Neuronal stem cell (in vitro differentiated cells): ENCODE data around the gene RALGAPA2.

Experiments used
- DNase-seq: peaks from one replicate; pipeline ENCODE4 v3.0.0-alpha.2; 2013; ENCODE audit warnings: low spot score
- H2AFZ ChIP-seq: one replicate; pipeline ENCODE4 v1.6.1; 2013; ENCODE audit warnings: mild to moderate bottlenecking, low read length, inconsistent platforms
- H2AK5ac ChIP-seq: 2 replicates; pipeline ENCODE4 v1.6.1; 2013; ENCODE audit warnings: low read depth, mild to moderate bottlenecking, inconsistent platforms, low read length, moderate library complexity, mixed read lengths
- H2BK120ac ChIP-seq: 2 replicates; pipeline ENCODE4 v1.6.1; 2013; ENCODE audit warnings: low read depth, mild to moderate bottlenecking, inconsistent platforms, low read length, moderate library complexity, mixed read lengths
- H2BK12ac ChIP-seq: one replicate; pipeline ENCODE4 v1.6.1; 2013; ENCODE audit warnings: low read length, inconsistent platforms
- H2BK15ac ChIP-seq: 2 replicates; pipeline ENCODE4 v1.6.1; 2013; ENCODE audit warnings: mild to moderate bottlenecking, low read length, inconsistent platforms, mixed read lengths
- H2BK5ac ChIP-seq: one replicate; pipeline ENCODE4 v1.6.1; 2013; ENCODE audit warnings: inconsistent platforms, mild to moderate bottlenecking, low read length, moderate library complexity
- H3K14ac ChIP-seq: one replicate; pipeline ENCODE4 v1.6.1; 2013; ENCODE audit warnings: low read length, inconsistent platforms
- H3K18ac ChIP-seq: 2 replicates; pipeline ENCODE4 v1.6.1; 2013; ENCODE audit warnings: low read length, inconsistent platforms
- H3K23ac ChIP-seq: 2 replicates; pipeline ENCODE4 v1.6.1; 2013; ENCODE audit warnings: low read depth, mild to moderate bottlenecking, mixed read lengths, low read length, inconsistent platforms; ENCODE audit not compliant: poor library complexity
- H3K27ac ChIP-seq: replicated peaks from 3 replicates; pipeline ENCODE4 v1.5.1; 2013; ENCODE audit warnings: low read length, inconsistent platforms
- H3K27me3 ChIP-seq, 3 experiments: 2 replicates each; pipeline ENCODE4 v1.6.1; 2013; ENCODE audit warnings: low read length in 3 of 3, mild to moderate bottlenecking in 2 of 3, inconsistent platforms in 1 of 3, low read depth in 1 of 3, mixed read lengths in 1 of 3, moderate library complexity in 1 of 3; ENCODE audit not compliant: control insufficient read depth in 3 of 3, insufficient read depth in 3 of 3
- H3K36me3 ChIP-seq, 2 donors: replicated peaks in 1 of 2; 2 replicates each; pipeline ENCODE4 v1.6.1; 2013; ENCODE audit warnings: low read length in 2 of 2; ENCODE audit not compliant: control insufficient read depth in 2 of 2, insufficient read depth in 2 of 2
- H3K4ac ChIP-seq: 2 replicates; pipeline ENCODE4 v1.6.1; 2013; ENCODE audit warnings: inconsistent platforms, mild to moderate bottlenecking, low read length, moderate library complexity
- H3K4me1 ChIP-seq, 2 donors: 1 replicate in 1 of 2; 2 replicates in 1 of 2; pipeline ENCODE4 v1.6.1; 2013; ENCODE audit warnings: low read length in 2 of 2, low read depth in 1 of 2; ENCODE audit not compliant: control insufficient read depth in 2 of 2, insufficient read depth in 1 of 2
- H3K4me2 ChIP-seq: one replicate; pipeline ENCODE4 v1.6.1; 2013; ENCODE audit warnings: mild to moderate bottlenecking, low read length, inconsistent platforms; ENCODE audit not compliant: insufficient read depth, poor library complexity, severe bottlenecking
- H3K4me3 ChIP-seq, 2 donors: 2 replicates each; pipeline ENCODE4 v1.5.1; 2013; ENCODE audit warnings: low read length in 2 of 2, mild to moderate bottlenecking in 2 of 2, inconsistent platforms in 1 of 2, moderate library complexity in 1 of 2
- H3K79me1 ChIP-seq: one replicate; pipeline ENCODE4 v1.6.1; 2013; ENCODE audit warnings: low read depth, mild to moderate bottlenecking, inconsistent platforms, low read length, moderate library complexity
- H3K9ac ChIP-seq: one replicate; pipeline ENCODE4 v1.6.1; 2013; ENCODE audit warnings: mild to moderate bottlenecking, low read depth, low read length, inconsistent platforms; ENCODE audit not compliant: poor library complexity
- H3K9me3 ChIP-seq, 2 donors: replicated peaks in 1 of 2; 2 replicates each; pipeline versions ENCODE3 to v1.6.1; 2013; ENCODE audit warnings: low read length in 2 of 2, mild to moderate bottlenecking in 2 of 2, inconsistent platforms in 1 of 2, low read depth in 1 of 2, mixed read lengths in 1 of 2, moderate library complexity in 1 of 2; ENCODE audit not compliant: control insufficient read depth in 2 of 2, insufficient read depth in 1 of 2
- H4K8ac ChIP-seq: one replicate; pipeline ENCODE4 v1.6.1; 2013; ENCODE audit warnings: low read depth, mild to moderate bottlenecking, inconsistent platforms, low read length, moderate library complexity
- H4K91ac ChIP-seq: one replicate; pipeline ENCODE4 v1.6.1; 2013; ENCODE audit warnings: low read length, low read depth, mild to moderate bottlenecking, inconsistent platforms; ENCODE audit not compliant: poor library complexity
- WGBS, 2 donors: extraction: QIAGEN DNeasy Blood & Tissue Kit; methylation state at CpG; one replicate each; pipeline ENCODE4 v1.1.7; 2013; ENCODE audit warnings: missing lambda C conversion rate in 2 of 2, mixed read lengths in 1 of 2; ENCODE audit not compliant: insufficient read length in 2 of 2, insufficient replicate concordance in 1 of 2; ENCODE audit errors: extremely low coverage in 2 of 2; 5-methylcytosine and 5-hydroxymethylcytosine counted together

RALGAPA2 gene

GRCh38 chr20:20755231-20755630 is 42.8 kb upstream of the RALGAPA2 start:
- Histone ChIP-seq H4K91ac (no peak overlapping the region), H3K4me3 (no peak overlapping the region), H3K14ac (no peak overlapping the region), H3K4me2 (no peak overlapping the region), H2AFZ (no peak overlapping the region), H3K27me3 (peaks cover 0 to 5% (median 0%) of the 10 kb centered on the region in 3 experiments), H4K8ac (no peak overlapping the region), H3K27ac (no peak overlapping the region), H3K9me3 (no peaks in the 10 kb centered on the region), H2AK5ac (no peak overlapping the region), H2BK5ac (no peak overlapping the region), H3K4me1 (no peaks in the 10 kb centered on the region), H2BK15ac (no peak overlapping the region), H3K4ac (no peak overlapping the region), H3K18ac (no peak overlapping the region), H2BK12ac (no peak overlapping the region), H2BK120ac (no peak overlapping the region), H3K9ac (no peak overlapping the region), H3K36me3 (no peaks in the 10 kb centered on the region), H3K23ac (no peak overlapping the region), H3K79me1 (no peaks in the 10 kb centered on the region)
- no CpG with 5 or more reads among the region's 4 CpGs for WGBS, 2 donors
- no peak for DNase-seq

GRCh38 chr20:20754714-20755113 is 42.3 kb upstream of the RALGAPA2 start:
- Histone ChIP-seq H2BK12ac (no peak overlapping the region), H3K18ac (no peak overlapping the region)

GRCh38 chr20:20752712-20753111 is 40.3 kb upstream of the RALGAPA2 start:
- no peak overlapping the region for H3K4me3 ChIP-seq
- no peak overlapping the region for H4K91ac ChIP-seq
- H3K4ac ChIP-seq: no peak overlapping the region
- H3K9me3 ChIP-seq: peaks cover 0 to 6% of the 10 kb centered on the region in 2 donors
- H3K18ac ChIP-seq: no peak overlapping the region
- H2AK5ac ChIP-seq: no peak overlapping the region
- H3K4me2 ChIP-seq: no peak overlapping the region
- H3K27me3 ChIP-seq: peaks cover 0 to 5% (median 0%) of the 10 kb centered on the region in 3 experiments
- H3K14ac ChIP-seq: no peak overlapping the region
- H2AFZ ChIP-seq: no peak overlapping the region
- H3K79me1 ChIP-seq: no peaks in the 10 kb centered on the region
- H3K4me1 ChIP-seq: no peaks in the 10 kb centered on the region
- DNase-seq: no peak
- no peaks in the 10 kb centered on the region for H3K36me3 ChIP-seq
- H3K9ac ChIP-seq: no peak overlapping the region
- H3K27ac ChIP-seq: no peak overlapping the region
- H4K8ac ChIP-seq: no peak overlapping the region
- no peak overlapping the region for H2BK5ac ChIP-seq
- no peak overlapping the region for H2BK120ac ChIP-seq
- no peak overlapping the region for H2BK12ac ChIP-seq
- no CpG with 5 or more reads among the region's 5 CpGs for WGBS, 2 donors
- H3K23ac ChIP-seq: no peak overlapping the region
- H2BK15ac ChIP-seq: no peak overlapping the region

More at GRCh38 chr20:20754714-20755113, 42.3 kb upstream of the RALGAPA2 start:
- Histone ChIP-seq H2BK5ac (no peak overlapping the region), H3K27ac (no peak overlapping the region), H3K4me3 (no peak overlapping the region), H2BK15ac (no peak overlapping the region), H3K23ac (no peak overlapping the region), H2AK5ac (no peak overlapping the region), H2AFZ (no peak overlapping the region), H3K79me1 (no peaks in the 10 kb centered on the region), H3K4me2 (no peak overlapping the region), H3K27me3 (peaks cover 0 to 5% (median 0%) of the 10 kb centered on the region in 3 experiments), H3K36me3 (no peaks in the 10 kb centered on the region), H2BK120ac (no peak overlapping the region), H3K14ac (no peak overlapping the region), H3K9ac (no peak overlapping the region), H3K4ac (no peak overlapping the region), H3K9me3 (no peaks in the 10 kb centered on the region), H3K4me1 (no peaks in the 10 kb centered on the region), H4K91ac (no peak overlapping the region), H4K8ac (no peak overlapping the region)
- no peak for DNase-seq
- no CpG with 5 or more reads among the region's 3 CpGs for WGBS, 2 donors

GRCh38 chr20:20747298-20747697 is 34.9 kb upstream of the RALGAPA2 start:
- no peak overlapping the region for H2BK120ac ChIP-seq
- no peaks in the 10 kb centered on the region for H3K79me1 ChIP-seq
- no peak overlapping the region for H3K14ac ChIP-seq
- H3K18ac ChIP-seq: no peak overlapping the region
- no peak overlapping the region for H4K8ac ChIP-seq
- no peak overlapping the region for H3K4me2 ChIP-seq
- no peak overlapping the region for H2BK15ac ChIP-seq
- no CpG with 5 or more reads among the region's 1 CpG for WGBS, 2 donors
- H4K91ac ChIP-seq: no peak overlapping the region
- peaks cover 12% of the 10 kb centered on the region in 2 donors for H3K4me1 ChIP-seq
- H2BK12ac ChIP-seq: no peak overlapping the region
- H3K27me3 ChIP-seq: no peaks in the 10 kb centered on the region
- H3K9ac ChIP-seq: no peak overlapping the region
- H2AK5ac ChIP-seq: no peak overlapping the region
- H3K4me3 ChIP-seq: no peak overlapping the region
- no peak overlapping the region for H2AFZ ChIP-seq
- H3K9me3 ChIP-seq: peaks cover 0 to 12% of the 10 kb centered on the region in 2 donors
- H3K27ac ChIP-seq: no peak overlapping the region
- H3K23ac ChIP-seq: no peak overlapping the region
- no peaks in the 10 kb centered on the region for H3K36me3 ChIP-seq
- no peak overlapping the region for H2BK5ac ChIP-seq
- no peak for DNase-seq
- no peak overlapping the region for H3K4ac ChIP-seq
